ENCODE results near the gene RIBC2. TPM values are rescaled to one million over a fixed set of nuclear protein-coding genes. Genes with fewer than 3 reads are reported as not detected.
A peak's percentile ranks its signal among the peaks of the same experiment; 100 is the strongest.
"Not testable (repeated sequence)": the region's sequence is repeated elsewhere in the genome, so short reads cannot be mapped to it uniquely, and the experiment has no call there.

Gene RIBC2
- polyA plus RNA-seq, 3 donors from 2014 or later, result 0.13 TPM; not detected in 2

GRCh38 chr22:45428391-45429385, 15.2 kb downstream of the RIBC2 start:
- Mint-ChIP-seq H3K36me3 (peaks cover 0 to 4% (median 3%) of the 10 kb centered on the region in 3 donors), H3K27ac (no peak overlapping the region), H3K9me3 (peaks cover 0 to 1% (median 0%) of the 10 kb centered on the region in 6 donors), H3K27me3 (ENCODE audit: low read depth in 3 of 3) (peaks cover 2 to 8% (median 6%) of the 10 kb centered on the region in 3 donors), H3K4me3 (no peak overlapping the region), H3K4me1 (no peaks in the 10 kb centered on the region)
- no peak for DNase-seq

DNA sequence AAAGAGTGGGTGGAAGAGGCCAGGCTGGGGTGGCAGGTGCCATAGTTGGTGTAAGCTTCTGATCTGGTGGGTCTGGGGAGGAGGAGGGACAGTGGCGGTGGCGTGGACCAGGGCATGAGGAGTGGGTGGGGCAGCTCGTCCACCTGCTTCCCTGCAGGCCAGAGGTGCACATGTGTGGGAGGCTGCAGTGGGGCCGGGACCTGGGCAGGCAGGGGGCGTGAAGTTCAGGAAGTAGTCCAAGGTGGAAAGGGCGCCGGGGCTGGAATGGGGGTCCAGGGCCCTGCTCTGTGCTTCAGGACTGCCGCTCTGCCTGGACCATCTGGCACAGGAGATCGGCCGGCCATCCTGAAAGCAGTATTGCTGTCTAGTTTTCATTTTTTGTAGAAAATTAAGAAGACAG, 15.9 kb downstream of the RIBC2 start:
- Mint-ChIP-seq H3K36me3 (peaks cover 0 to 4% (median 3%) of the 10 kb centered on the region in 3 donors), H3K4me3 (no peak overlapping the region), H3K27ac (no peak overlapping the region), H3K4me1 (no peaks in the 10 kb centered on the region), H3K27me3 (ENCODE audit: low read depth in 3 of 3) (peaks cover 2 to 8% (median 6%) of the 10 kb centered on the region in 3 donors), H3K9me3 (peaks cover 0 to 1% (median 0%) of the 10 kb centered on the region in 6 donors)
- DNase-seq, result no peak

DNA sequence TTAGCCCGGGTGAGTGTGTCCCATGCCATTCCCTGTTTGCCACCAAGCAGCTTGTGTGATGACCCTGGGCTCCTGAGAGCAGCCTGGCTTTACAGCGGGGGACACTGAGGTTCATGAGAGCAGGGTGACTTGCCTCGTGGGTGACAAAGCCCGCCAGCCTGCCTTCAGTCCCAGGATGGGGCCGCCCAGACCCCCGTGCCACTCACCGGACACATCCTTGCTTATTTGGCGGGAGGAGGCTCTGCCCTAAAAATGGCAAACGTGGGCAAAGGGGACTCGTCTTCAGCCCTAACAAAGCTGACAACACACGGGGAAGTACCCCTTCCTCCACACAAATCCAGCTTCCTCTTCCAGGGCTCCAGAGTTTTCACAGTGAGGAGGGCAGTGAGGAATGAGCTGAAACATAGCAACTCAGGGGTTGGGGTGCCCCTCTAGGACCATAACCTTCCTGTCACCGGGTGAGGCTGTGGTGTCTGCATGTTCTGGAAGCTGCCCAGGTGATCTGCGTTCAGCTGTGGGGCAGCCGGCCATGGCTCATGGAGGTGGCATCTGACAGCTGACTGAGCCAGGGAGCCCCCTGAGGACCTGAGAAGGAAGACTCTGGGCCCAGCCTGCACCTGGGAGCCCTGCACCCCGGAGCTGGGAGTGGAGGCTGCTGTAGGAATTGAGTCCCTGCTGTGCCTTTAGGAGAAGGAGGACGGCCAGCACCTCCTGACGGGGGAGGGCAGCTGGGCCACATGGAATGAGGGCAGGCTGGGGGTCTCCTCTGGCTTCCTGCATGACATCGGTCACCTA, 16.7 kb downstream of the RIBC2 start:
- H3K4me1 Mint-ChIP-seq, result peaks cover under 1 to 1% of the 10 kb centered on the region in 2 donors

GRCh38 chr22:45430871-45431270, 17.4 kb downstream of the RIBC2 start:
- Mint-ChIP-seq H3K27me3 (ENCODE audit: low read depth in 3 of 3) (peaks cover 3 to 11% (median 6%) of the 10 kb centered on the region in 3 donors), H3K36me3 (peaks cover 0 to 4% (median 3%) of the 10 kb centered on the region in 3 donors), H3K9me3 (peaks cover 0 to 1% (median 0%) of the 10 kb centered on the region in 6 donors), H3K4me3 (no peak overlapping the region), H3K4me1 (peaks cover 7 to 8% of the 10 kb centered on the region in 2 donors), H3K27ac (no peak overlapping the region)
- no peak for DNase-seq

More for the DNA sequence above, 16.7 kb downstream of the RIBC2 start:
- Mint-ChIP-seq H3K4me3 (no peak overlapping the region), H3K27me3 (ENCODE audit: low read depth in 3 of 3) (peaks cover 2 to 8% (median 6%) of the 10 kb centered on the region in 3 donors), H3K9me3 (peaks cover 0 to 1% (median 0%) of the 10 kb centered on the region in 6 donors), H3K27ac (no peak overlapping the region), H3K36me3 (peaks cover 0 to 4% (median 3%) of the 10 kb centered on the region in 3 donors)
- DNase-seq, result no peak

- peaks cover 7 to 8% of the 10 kb centered on the region in 2 donors for H3K4me1 Mint-ChIP-seq
- peak overlapping the region in 2 of 5 donors; percentile 24 to 27 for H3K4me3 Mint-ChIP-seq
- DNase-seq, result no peak
- no peak overlapping the region for H3K27ac Mint-ChIP-seq
- H3K27me3 Mint-ChIP-seq (ENCODE audit: low read depth in 3 of 3), result peaks cover 0 to 15% (median 4%) of the 10 kb centered on the region in 3 donors
- no peaks in the 10 kb centered on the region for H3K36me3 Mint-ChIP-seq
- H3K9me3 Mint-ChIP-seq, result no peaks in the 10 kb centered on the region
Observed at GRCh38 chr22:45434981-45435380, 21.5 kb downstream of the RIBC2 start.

DNA sequence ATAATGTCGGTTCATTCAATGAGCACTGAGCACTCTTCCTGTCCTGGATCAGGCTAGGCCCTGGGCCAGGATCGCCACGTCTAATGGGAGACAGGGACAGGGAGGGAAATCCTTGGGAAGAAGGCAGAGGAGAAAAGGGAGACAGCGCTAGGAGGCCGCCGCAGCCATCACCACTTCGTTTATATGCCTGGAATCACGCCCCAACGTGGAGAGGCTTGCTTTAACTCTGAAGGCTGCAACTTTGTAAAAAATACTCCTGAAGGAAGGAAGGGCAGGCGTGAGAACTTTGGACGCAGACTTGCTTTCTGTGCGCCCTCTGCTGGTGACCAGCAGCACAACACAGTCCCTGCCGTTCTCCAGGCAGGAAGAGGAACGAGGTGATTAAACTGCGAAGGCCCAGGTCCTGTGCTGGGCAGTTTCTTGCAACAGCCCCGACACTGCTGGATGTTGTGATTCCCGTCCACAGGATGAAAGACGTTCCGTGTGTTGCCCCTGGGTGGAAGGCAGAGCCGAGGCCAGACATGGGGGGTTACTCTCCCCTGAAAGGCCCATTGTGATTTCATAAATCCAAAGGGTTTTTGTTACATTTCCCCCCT, 22.1 kb downstream of the RIBC2 start:
- no peaks in the 10 kb centered on the region for H3K36me3 Mint-ChIP-seq
- H3K27me3 Mint-ChIP-seq (ENCODE audit: low read depth in 3 of 3), result peaks cover 0 to 15% (median 4%) of the 10 kb centered on the region in 3 donors
- peak overlapping the region in 2 of 6 donors; percentile 11 to 62 for H3K27ac Mint-ChIP-seq
- H3K9me3 Mint-ChIP-seq, result no peaks in the 10 kb centered on the region
- DNase-seq, result peak; percentile 70 to 77 (median 74)
- peaks cover 7 to 10% of the 10 kb centered on the region in 2 donors for H3K4me1 Mint-ChIP-seq
- H3K4me3 Mint-ChIP-seq, result peak overlapping the region in 2 of 5 donors; percentile 10 to 27

DNA sequence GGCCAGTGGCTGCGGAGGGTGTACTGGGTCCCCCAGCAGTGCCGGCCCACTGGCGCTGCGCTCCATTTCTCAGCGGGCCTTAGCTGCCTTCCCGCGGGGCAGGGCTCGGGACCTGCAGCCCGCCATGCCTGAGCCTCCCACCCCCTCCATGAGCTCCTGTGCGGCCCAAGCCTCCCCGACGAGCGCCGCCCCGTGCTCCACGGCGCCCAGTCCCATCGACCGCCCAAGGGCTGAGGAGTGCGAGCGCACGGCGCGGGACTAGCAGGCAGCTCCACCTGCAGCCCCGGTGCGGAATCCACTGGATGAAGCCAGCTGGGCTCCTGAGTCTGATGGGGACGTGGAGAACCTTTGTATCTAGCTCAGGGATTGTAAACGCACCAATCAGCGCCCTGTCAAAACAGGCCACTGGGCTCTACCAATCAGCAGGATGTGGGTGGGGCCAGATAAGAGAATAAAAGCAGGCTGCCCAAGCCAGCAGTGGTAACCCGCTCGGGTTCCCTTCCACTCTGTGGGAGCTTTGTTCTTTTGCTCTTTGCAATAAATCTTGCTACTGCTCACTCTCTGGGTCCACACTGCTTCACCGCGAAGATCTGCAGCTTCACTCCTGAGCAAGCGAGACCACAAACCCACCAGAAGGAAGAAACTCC, 23.5 kb downstream of the RIBC2 start:
- H3K27ac Mint-ChIP-seq, H3K36me3 Mint-ChIP-seq, H3K4me3 Mint-ChIP-seq, H3K9me3 Mint-ChIP-seq, DNase-seq: not testable (repeated sequence)
- H3K4me1 Mint-ChIP-seq, result peaks cover 10 to 15% of the 10 kb centered on the region in 2 donors
- peaks cover 0 to 11% (median 4%) of the 10 kb centered on the region in 3 donors for H3K27me3 Mint-ChIP-seq (ENCODE audit: low read depth in 3 of 3)

GRCh38 chr22:45438336-45438735, 24.8 kb downstream of the RIBC2 start:
- Mint-ChIP-seq H3K27ac (no peak overlapping the region), H3K27me3 (ENCODE audit: low read depth in 3 of 3) (peaks cover 0 to 14% (median 3%) of the 10 kb centered on the region in 3 donors), H3K9me3 (no peaks in the 10 kb centered on the region), H3K36me3 (no peaks in the 10 kb centered on the region), H3K4me1 (peaks cover 10 to 15% of the 10 kb centered on the region in 2 donors), H3K4me3 (no peak overlapping the region)
- DNase-seq, result no peak

GRCh38 chr22:45440688-45441087, 27.2 kb downstream of the RIBC2 start:
- not testable (repeated sequence) for H3K4me1 Mint-ChIP-seq, H3K9me3 Mint-ChIP-seq, H3K27ac Mint-ChIP-seq, DNase-seq, H3K36me3 Mint-ChIP-seq
- peaks cover 0 to 18% (median 3%) of the 10 kb centered on the region in 3 donors for H3K27me3 Mint-ChIP-seq (ENCODE audit: low read depth in 3 of 3)
- H3K4me3 Mint-ChIP-seq, result peak overlapping the region in 3 of 5 donors; percentile 15 to 64 (median 23)

GRCh38 chr22:45441138-45441537, 27.6 kb downstream of the RIBC2 start:
- Mint-ChIP-seq H3K4me3 (peak overlapping the region in 2 of 5 donors; percentile 23 to 64), H3K4me1 (peaks cover 2 to 7% of the 10 kb centered on the region in 2 donors), H3K27ac (no peak overlapping the region), H3K36me3 (no peaks in the 10 kb centered on the region), H3K9me3 (no peaks in the 10 kb centered on the region), H3K27me3 (ENCODE audit: low read depth in 3 of 3) (peaks cover 0 to 18% (median 1%) of the 10 kb centered on the region in 3 donors)
- no peak for DNase-seq

DNA sequence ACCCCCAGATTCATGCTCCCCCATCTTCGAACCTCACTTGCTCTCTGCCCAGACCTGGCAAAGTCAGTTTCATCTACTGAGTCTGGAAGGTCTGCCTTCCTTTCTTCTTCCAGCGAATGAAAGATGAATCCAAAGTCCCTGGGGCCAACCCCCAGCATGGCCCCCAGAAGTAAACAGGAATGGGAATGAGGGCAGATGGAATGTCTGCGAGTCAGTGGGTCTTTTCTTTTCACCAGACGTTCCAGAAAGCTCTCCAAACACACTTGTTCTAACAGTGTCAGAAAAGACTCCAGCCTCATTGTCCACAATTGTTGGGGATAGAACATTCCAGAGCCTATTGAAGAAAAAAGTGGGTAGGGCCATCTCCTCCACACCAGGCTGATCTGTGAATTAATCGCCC, 28.6 kb downstream of the RIBC2 start:
- DNase-seq, result no peak
- no peaks in the 10 kb centered on the region for H3K9me3 Mint-ChIP-seq
- peaks cover 2 to 7% of the 10 kb centered on the region in 2 donors for H3K4me1 Mint-ChIP-seq
- H3K27me3 Mint-ChIP-seq (ENCODE audit: low read depth in 3 of 3), result peaks cover 0 to 20% (median 1%) of the 10 kb centered on the region in 3 donors
- H3K27ac Mint-ChIP-seq, result no peak overlapping the region
- H3K4me3 Mint-ChIP-seq, result no peak overlapping the region
- no peaks in the 10 kb centered on the region for H3K36me3 Mint-ChIP-seq

DNA sequence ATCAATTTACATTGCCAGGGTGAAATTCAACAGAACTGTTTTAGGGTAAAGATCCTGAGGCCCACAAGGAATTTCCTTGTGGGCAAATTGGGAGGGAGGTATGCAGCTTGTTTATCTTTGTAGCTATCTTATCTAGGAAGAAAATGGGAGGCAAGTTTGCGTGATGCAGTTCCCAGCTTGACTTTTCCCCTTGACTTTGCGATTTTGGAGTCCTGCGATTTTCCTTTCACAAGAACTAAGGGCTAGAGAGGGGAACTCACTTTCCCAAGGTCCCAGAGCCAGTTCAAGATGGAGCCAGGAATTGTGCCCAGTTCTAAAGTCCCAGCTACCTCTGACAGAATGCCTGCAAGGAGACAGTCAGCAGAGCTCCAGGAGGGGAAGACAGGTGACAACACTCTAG, 30.7 kb downstream of the RIBC2 start:
- no peaks in the 10 kb centered on the region for H3K9me3 Mint-ChIP-seq
- H3K4me1 Mint-ChIP-seq, result peaks cover 2 to 7% of the 10 kb centered on the region in 2 donors
- no peak overlapping the region for H3K4me3 Mint-ChIP-seq
- no peaks in the 10 kb centered on the region for H3K36me3 Mint-ChIP-seq
- H3K27me3 Mint-ChIP-seq (ENCODE audit: low read depth in 3 of 3), result peaks cover 0 to 16% (median 1%) of the 10 kb centered on the region in 3 donors
- DNase-seq, result no peak
- H3K27ac Mint-ChIP-seq, result no peak overlapping the region
